ENCODE measurements around the gene SUN1. TPM values are rescaled to one million over a fixed set of nuclear protein-coding genes. Genes with fewer than 3 reads are reported as not detected.

Gene SUN1
- total RNA-seq, 1 experiment from 2014 or later, result 181 TPM

DNA sequence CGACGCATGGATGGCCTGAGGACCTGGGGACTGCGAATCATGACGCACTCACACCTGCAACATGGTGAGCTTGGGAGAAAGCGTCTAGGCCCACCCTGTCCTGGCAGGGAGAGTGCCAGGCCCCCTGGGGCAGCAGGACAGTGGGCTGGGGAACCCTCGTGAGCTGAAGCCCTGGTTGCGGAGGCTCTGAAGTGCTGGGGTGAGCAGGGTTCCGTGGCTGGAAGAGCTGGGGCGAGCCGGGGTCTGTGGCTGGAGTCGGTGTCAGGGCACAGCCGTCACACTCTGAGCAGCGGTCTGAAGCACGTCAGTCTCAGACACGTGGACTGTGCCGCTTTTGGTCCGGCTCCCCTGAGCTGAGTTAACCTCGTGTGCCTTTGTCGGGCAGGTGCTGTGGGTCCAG lies 4.7 kb downstream of the SUN1 start:
- peaks cover 19 to 46% of the 10 kb centered on the region in 2 experiments for H3K4me1 ChIP-seq (ENCODE audit: control insufficient read depth in 1 of 2, insufficient read depth in 2 of 2, low read length in 2 of 2)
- ChIA-PET CTCF (interaction anchor here (1.0 to 1.6 kb wide), 5 partner anchors 8 to 36 kb away, joined by 3 to 9 read pairs (median 4); no protein-coding TSS in a partner anchor), RAD21 (ENCODE audit: low non-redundant PET in 1 of 2, low total read pairs in 2 of 2, uncharacterized antibody in 2 of 2, unreplicated experiment in 2 of 2) (no interaction called here), POLR2A (no interaction called here)
- no peaks in the 10 kb centered on the region for H4K20me1 ChIP-seq (ENCODE audit: insufficient read depth)
- no peak overlapping the region; the same call in 1 of the 2 replicates for H3K27ac ChIP-seq (ENCODE audit: low read depth, low read length)
- no peak overlapping the region for H3K4me3 ChIP-seq (replicated peaks in 1 of 2; ENCODE audit: low read depth in 1 of 2, low read length in 2 of 2)
- no peaks in the 10 kb centered on the region for H3K9me2 ChIP-seq (ENCODE audit: insufficient read depth)
- no peaks in the 10 kb centered on the region for H3K9me3 ChIP-seq (ENCODE audit: control insufficient read depth in 1 of 2, insufficient read depth in 1 of 2, low read depth in 1 of 2, low read length in 2 of 2)
- ATAC-seq (no peak), DNase-seq (ENCODE audit: low read depth, low spot score) (no peak)
- H3K27me3 ChIP-seq (ENCODE audit: insufficient read depth, low read length), result no peaks in the 10 kb centered on the region
- peaks cover 5 to 22% of the 10 kb centered on the region in 2 experiments; a peak in 2 of 4 replicates for H3K36me3 ChIP-seq (ENCODE audit: control insufficient read depth in 1 of 2, insufficient read depth in 2 of 2, low read length in 2 of 2)
- intact Hi-C loops (cut with micrococcal nuclease), result loop anchor here (2.0 kb wide), 1 partner anchor 50 kb away; no protein-coding TSS in a partner anchor
- TF ChIP-seq MAX (IDR thresholded peaks at IDR 0.05) (no peak), ZNF274 (IDR thresholded peaks at IDR 0.05; ENCODE audit: low read depth, low read length) (no peak), YY1 (IDR thresholded peaks at IDR 0.05; ENCODE audit: extremely low read depth, insufficient replicate concordance, low read depth, low read length) (no peak), ATF3 (IDR thresholded peaks at IDR 0.05) (no peak), CBX3 (IDR thresholded peaks at IDR 0.05; ENCODE audit: low read depth) (no peak), TCF7L2 (IDR thresholded peaks at IDR 0.05; ENCODE audit: borderline replicate concordance, extremely low read depth, insufficient read depth, insufficient read length) (no peak), ZBTB33 (IDR thresholded peaks at IDR 0.05; ENCODE audit: extremely low read depth, insufficient replicate concordance, low read length) (no peak), ZFX (IDR thresholded peaks at IDR 0.05) (no peak), ELF1 (IDR thresholded peaks at IDR 0.05; ENCODE audit: borderline replicate concordance, low read depth) (no peak), EZH2 (IDR thresholded peaks at IDR 0.05) (no peak)
- no TSS peak for BruUV-seq (replicated peaks)
- no peak overlapping the region for H3K4me2 ChIP-seq (ENCODE audit: low read length)
- H2AFZ ChIP-seq (ENCODE audit: low read depth, low read length, poor library complexity, severe bottlenecking), result no peak overlapping the region
- no peak overlapping the region for H3K9ac ChIP-seq (ENCODE audit: low read length)
- peaks cover 84% of the 10 kb centered on the region for H3K79me2 ChIP-seq (ENCODE audit: insufficient read depth, low read length)
